Effector memory CD4-positive, alpha-beta T cell (primary cell): ENCODE results near the gene TMBIM6.
"Not testable (repeated sequence)": the region's sequence is repeated elsewhere in the genome, so short reads cannot be mapped to it uniquely, and the experiment has no call there.

Experiments used
- DNase-seq, 3 donors: peaks; one replicate each; pipeline ENCODE4 v3.0.0-alpha.2; 2020
- H3K27ac ChIP-seq: 2 replicates; pipeline ENCODE4 v1.7.0; 2013; ENCODE audit warnings: mild to moderate bottlenecking, low read length, moderate library complexity; ENCODE audit not compliant: insufficient read depth, poor library complexity, severe bottlenecking
- H3K27me3 ChIP-seq: replicated peaks from 2 replicates; pipeline ENCODE4 v1.7.0; 2013; ENCODE audit warnings: mild to moderate bottlenecking, low read length; ENCODE audit not compliant: insufficient read depth, control insufficient read depth, poor library complexity, severe bottlenecking
- H3K36me3 ChIP-seq: 2 replicates; pipeline ENCODE4 v1.7.0; 2013; ENCODE audit warnings: mild to moderate bottlenecking, low read length, moderate library complexity; ENCODE audit not compliant: control insufficient read depth, insufficient read depth
- H3K4me1 ChIP-seq: 2 replicates; pipeline ENCODE4 v1.7.0; 2013; ENCODE audit warnings: low read length, mild to moderate bottlenecking; ENCODE audit not compliant: control insufficient read depth, insufficient read depth, poor library complexity, severe bottlenecking
- H3K4me3 ChIP-seq: 2 replicates; pipeline ENCODE4 v1.7.0; 2013; ENCODE audit warnings: low read length, low read depth, mild to moderate bottlenecking; ENCODE audit not compliant: insufficient read depth, poor library complexity, severe bottlenecking
- H3K9me3 ChIP-seq: 2 replicates; pipeline ENCODE4 v1.7.0; 2013; ENCODE audit warnings: mild to moderate bottlenecking, low read length, moderate library complexity; ENCODE audit not compliant: control insufficient read depth

The TMBIM6 gene

DNA sequence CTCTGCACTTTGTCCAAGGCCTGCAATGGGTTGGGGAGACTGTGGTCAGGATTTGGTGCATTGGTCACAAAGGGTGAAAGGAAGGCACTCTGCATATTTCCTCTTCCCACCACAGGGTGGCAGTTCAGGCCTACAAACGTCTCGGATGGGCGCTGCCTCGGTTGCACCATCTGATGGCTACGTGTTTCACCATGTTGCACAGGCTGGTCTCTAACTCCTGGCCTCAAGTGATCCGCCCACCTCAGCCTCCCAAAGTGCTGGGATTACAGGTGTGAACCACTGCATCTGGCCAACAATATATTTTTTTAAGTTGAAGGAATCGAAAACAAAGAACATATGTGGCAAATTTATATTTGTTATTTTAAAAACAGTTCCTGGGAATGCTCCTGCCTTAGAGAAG lies 35.1 kb downstream of the TMBIM6 start:
- peak in 1 of 3 donors; percentile 23 for DNase-seq
- no peak overlapping the region for H3K4me3 ChIP-seq
- H3K36me3 ChIP-seq: no peaks in the 10 kb centered on the region
- peaks cover 6% of the 10 kb centered on the region for H3K4me1 ChIP-seq
- H3K27ac ChIP-seq: no peak overlapping the region
- no peaks in the 10 kb centered on the region for H3K27me3 ChIP-seq
- no peaks in the 10 kb centered on the region for H3K9me3 ChIP-seq

DNA sequence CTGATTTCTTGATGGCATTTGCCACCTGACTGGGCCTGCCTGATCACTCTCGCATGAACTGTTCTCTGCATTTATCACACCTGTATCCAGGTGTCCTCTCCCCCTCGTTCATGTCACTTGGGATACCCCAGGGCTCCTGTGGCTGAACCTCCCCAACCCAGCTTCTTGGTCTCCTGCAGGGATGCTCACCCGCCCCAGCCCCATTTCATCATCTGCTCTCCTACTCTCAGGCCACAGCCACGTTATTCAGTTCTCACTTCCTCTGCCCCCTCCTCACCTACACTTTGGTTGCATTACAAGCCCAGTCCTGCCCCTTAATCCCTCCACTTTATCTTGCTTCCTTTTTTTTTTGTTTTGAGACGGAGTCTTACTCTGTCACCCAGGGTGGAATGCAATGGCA lies 35.5 kb downstream of the TMBIM6 start:
- Histone ChIP-seq H3K27ac (no peak overlapping the region), H3K36me3 (no peaks in the 10 kb centered on the region), H3K27me3 (no peaks in the 10 kb centered on the region), H3K4me1 (peaks cover 6% of the 10 kb centered on the region), H3K4me3 (no peak overlapping the region), H3K9me3 (no peaks in the 10 kb centered on the region)
- no peak for DNase-seq

DNA sequence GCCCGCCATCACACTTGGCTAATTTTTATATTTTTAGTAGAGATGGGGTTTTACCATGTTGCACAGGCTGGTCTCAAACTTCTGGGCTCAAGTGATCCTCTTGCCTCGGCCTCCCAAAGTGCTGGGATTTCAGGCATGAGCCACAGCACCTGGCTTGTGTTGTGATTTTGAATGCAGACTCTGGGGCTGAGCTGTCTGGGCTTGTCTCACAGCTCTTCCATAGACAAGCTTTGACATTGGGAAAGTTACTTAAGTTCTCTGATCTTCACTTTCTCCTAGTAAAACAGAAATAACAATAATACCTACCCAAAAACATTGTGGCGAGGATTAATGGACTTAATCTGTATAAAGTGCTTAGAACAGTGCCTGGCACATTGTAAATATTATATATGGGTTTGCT lies 36.0 kb downstream of the TMBIM6 start:
- Histone ChIP-seq H3K27me3 (no peaks in the 10 kb centered on the region), H3K4me1 (peaks cover 6% of the 10 kb centered on the region), H3K9me3 (no peaks in the 10 kb centered on the region), H3K27ac (no peak overlapping the region), H3K36me3 (no peaks in the 10 kb centered on the region), H3K4me3 (no peak overlapping the region)
- DNase-seq: no peak

DNA sequence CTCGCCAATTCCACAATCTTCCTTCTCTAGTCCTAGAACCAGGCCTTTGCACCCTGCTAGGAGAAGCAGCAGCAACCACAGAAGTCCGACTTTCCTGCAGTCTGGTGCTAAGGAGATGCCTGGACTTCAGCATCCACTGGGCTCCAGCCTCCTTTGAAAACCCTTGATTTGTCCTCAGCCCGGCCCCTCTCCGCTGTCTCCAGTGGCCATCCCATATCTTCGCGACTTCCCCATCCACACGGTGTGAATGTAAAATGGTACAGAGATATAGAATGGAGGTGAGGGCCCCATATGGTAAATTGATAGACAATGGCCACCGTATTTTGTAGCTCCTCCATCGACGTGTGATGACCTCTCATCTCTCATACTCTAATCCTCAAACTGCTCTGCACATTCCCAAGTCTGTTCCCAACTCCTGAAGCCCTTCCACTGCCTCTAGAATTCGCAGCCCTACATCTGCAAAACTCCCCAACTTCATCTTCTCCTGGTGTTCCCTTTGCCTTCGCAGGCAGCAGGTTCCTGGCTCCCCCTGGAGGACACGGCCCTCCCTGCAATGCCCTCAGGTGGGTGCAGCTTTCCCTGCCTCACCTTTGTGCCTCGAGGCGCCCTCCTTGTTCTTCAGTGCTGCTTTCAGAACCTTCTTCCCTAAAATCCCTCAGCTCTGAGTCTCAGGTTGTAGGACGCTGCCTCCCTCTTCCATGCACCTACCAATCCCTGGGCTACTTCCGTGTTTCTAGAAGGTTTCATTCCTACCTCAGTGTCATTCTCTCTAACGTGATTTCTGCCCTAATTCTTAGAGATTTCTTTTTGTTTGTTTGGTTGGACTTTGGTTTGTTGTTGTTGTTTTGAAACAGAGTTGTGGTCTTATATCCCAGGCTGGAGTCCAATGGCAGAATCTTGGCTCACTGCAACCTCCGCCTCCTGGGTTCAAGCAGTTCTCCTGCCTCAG lies 36.7 kb downstream of the TMBIM6 start:
- Histone ChIP-seq H3K9me3 (no peaks in the 10 kb centered on the region), H3K36me3 (no peaks in the 10 kb centered on the region), H3K4me3 (no peak overlapping the region), H3K4me1 (peaks cover 6% of the 10 kb centered on the region), H3K27me3 (no peaks in the 10 kb centered on the region), H3K27ac (no peak overlapping the region)
- peak; percentile 50 to 66 (median 54) for DNase-seq

DNA sequence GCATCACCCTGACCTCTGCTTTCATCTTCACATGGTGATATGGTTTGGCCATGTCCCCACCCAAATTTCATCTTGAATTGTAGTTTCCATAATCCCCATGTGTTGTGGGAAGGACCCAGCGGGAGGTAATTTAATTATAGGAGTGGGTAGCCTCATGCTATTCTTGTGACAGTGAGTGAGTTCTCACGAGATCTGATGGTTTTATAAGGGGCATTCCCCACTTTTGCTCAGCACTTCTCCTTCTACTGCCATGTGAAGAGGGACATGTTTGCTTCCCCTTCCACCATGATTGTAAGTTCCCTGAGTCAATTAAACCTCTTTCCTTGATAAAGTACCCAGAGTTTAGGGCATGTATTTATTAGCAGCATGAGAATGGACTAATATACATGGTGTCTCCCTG lies 38.2 kb downstream of the TMBIM6 start:
- H3K9me3 ChIP-seq: no peaks in the 10 kb centered on the region
- DNase-seq: no peak

DNA sequence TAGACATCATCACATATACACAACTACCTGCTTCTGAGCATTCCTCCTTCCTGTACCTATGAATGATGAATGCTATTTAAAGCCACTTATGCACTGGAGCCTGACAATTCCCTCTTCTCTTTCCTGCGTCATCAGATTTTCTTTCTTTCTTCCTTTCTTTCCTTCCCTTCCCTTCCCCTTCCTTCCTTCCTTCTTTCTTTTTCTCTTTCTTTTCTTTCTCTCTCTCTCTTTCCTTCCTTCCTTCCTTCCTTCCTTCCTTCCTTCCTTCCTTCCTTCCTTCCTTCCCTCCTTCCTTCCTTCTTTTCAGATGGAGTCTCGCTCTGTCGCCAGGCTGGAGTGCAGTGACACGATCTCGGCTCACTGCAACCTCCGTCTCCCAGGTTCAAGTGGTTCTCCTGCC lies 39.6 kb downstream of the TMBIM6 start:
- not testable (repeated sequence) for DNase-seq, H3K36me3 ChIP-seq

More for the DNA sequence above, 38.2 kb downstream of the TMBIM6 start:
- Histone ChIP-seq H3K27ac (no peak overlapping the region), H3K27me3 (no peaks in the 10 kb centered on the region), H3K36me3 (no peaks in the 10 kb centered on the region), H3K4me3 (no peak overlapping the region), H3K4me1 (peaks cover 6% of the 10 kb centered on the region)

DNA sequence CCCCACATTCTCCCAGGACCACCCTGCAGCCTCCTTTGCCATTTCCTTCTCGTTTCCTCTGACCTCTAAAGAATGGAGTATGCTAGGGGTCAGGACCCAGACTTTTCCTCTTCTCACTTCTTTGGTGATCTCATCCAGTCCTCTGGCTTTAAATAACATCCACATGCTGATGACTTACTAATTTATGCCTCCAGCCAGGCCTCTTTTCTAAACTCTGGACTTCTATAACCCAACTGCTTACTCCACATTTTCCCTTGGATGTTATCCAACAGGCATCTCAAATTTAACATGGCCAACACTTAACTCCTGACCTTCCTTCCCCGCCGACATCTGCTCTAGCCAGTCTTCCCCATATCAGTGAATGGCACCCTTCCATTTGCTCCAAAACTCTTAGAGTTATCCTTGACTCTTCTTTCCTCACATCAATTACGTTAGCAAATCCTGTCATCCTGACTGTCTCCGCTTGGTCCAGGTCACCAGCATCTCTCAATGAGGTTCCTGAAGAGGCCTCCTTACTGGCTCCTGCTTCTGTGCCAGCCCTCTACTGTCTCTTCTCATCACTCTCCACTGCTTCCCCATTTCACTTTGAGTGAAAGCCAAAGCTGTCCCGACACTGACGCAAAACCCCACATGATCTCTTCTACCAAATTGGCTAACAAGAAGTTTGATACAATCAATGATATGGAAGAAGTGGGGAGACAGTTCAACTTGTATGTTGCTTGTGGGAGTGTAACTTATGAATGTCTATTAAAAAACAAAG lies 42.7 kb downstream of the TMBIM6 start:
- DNase-seq: no peak
- no peak overlapping the region for H3K4me3 ChIP-seq
- no peaks in the 10 kb centered on the region for H3K9me3 ChIP-seq
- H3K36me3 ChIP-seq: no peaks in the 10 kb centered on the region
- no peaks in the 10 kb centered on the region for H3K27me3 ChIP-seq
- no peaks in the 10 kb centered on the region for H3K4me1 ChIP-seq
- no peak overlapping the region for H3K27ac ChIP-seq

More for the DNA sequence above, 39.6 kb downstream of the TMBIM6 start:
- H3K4me1 ChIP-seq, H3K4me3 ChIP-seq, H3K9me3 ChIP-seq, H3K27me3 ChIP-seq, H3K27ac ChIP-seq: not testable (repeated sequence)

DNA sequence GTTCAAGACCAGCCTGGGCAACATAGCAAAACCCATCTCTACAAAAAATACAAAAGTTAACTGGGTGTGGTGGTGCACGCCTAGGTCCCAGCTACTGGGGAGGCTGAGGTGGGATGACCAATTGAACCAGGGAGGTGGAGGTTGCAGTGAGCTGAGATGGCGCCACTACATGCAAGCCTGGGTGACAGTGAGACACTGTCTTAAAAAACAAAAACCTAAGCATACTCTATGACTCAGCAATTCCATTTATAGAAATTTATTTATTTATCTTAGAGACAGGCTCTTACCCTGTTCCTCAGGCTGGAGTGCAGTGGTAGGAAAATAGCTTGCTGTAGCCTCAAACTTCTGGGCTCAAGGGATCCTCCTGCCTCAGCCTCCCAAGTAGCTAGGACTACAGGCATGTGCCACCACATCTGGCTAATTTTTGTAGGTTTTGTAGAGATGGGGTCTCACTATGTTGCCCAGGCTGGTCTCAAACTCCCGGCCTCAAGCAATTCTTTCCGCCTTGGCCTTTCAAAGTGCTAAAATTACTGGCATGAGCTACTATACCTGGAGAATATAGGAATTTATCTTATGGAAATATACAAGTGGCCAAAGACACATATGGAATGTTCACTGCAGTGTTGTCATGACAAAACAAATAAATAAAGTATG lies 43.5 kb downstream of the TMBIM6 start:
- Histone ChIP-seq H3K4me3 (no peak overlapping the region), H3K4me1 (no peaks in the 10 kb centered on the region), H3K36me3 (no peaks in the 10 kb centered on the region), H3K27me3 (no peaks in the 10 kb centered on the region), H3K27ac (no peak overlapping the region), H3K9me3 (no peaks in the 10 kb centered on the region)
- no peak for DNase-seq

DNA sequence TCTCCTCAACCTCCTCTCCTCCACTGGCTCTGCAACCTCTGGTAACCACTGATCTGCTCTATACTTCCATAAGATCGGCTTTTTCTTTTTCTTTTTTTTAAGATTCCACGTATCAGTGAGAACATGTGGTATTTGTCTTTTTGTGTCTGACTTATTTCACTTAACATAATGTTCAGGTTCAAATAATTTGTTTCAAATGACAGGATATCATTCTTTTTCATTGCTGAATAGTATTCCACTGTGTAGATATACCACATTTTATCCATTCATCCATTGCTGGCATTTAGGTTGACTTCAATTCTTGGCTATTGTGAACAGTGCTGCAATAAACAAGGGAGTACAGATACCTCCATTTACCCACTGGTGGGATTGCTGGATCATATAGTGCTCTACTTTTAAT lies 46.3 kb downstream of the TMBIM6 start:
- Histone ChIP-seq H3K9me3 (no peaks in the 10 kb centered on the region), H3K36me3 (no peaks in the 10 kb centered on the region), H3K27ac (no peak overlapping the region), H3K4me3 (no peak overlapping the region), H3K4me1 (no peaks in the 10 kb centered on the region), H3K27me3 (no peaks in the 10 kb centered on the region)
- no peak for DNase-seq
